ENCODE data around the gene ANG.
A peak's percentile ranks its signal among the peaks of the same experiment; 100 is the strongest.

Gene ANG

DNA sequence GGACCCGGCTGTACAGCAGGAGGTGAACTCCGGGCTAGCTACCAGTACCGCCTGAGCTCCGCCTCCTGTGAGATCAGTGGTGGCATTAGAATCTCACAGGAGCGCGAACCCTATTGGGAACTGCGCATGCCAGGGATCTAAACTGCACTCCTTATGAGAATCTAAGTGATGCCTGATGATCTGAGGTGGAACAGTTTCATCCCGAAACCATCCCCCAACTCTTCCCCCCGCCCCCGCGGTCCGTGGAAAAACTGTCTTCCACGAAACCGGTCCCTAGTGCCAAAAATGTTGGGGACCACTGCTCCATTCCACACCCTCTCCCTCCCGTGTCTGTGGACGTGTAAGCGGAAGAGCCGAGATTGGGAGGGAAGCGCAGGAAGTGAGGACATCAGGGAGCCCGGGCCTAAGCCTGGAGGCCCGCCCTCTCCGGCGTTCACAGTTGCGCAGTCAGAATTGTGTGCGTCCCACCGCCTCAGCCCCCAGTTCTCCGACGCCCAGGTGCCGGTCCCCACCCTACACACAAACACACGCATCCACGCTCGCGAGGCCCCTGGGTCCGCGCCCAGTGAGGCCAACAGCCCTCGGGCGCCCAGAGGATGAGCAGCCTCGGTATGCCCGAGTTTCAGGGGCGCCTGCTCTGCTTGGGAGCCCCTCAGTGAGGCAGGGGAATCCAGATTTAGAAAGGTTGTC lies 6.0 kb upstream of the ANG start:
- peak; percentile 94 for DNase-seq (ENCODE audit: low spot score)
- Histone ChIP-seq H3K27ac (peak overlapping the region; percentile 100), H3K4me3 (peak overlapping the region; percentile 91)
- TF ChIP-seq, protein P1, sequence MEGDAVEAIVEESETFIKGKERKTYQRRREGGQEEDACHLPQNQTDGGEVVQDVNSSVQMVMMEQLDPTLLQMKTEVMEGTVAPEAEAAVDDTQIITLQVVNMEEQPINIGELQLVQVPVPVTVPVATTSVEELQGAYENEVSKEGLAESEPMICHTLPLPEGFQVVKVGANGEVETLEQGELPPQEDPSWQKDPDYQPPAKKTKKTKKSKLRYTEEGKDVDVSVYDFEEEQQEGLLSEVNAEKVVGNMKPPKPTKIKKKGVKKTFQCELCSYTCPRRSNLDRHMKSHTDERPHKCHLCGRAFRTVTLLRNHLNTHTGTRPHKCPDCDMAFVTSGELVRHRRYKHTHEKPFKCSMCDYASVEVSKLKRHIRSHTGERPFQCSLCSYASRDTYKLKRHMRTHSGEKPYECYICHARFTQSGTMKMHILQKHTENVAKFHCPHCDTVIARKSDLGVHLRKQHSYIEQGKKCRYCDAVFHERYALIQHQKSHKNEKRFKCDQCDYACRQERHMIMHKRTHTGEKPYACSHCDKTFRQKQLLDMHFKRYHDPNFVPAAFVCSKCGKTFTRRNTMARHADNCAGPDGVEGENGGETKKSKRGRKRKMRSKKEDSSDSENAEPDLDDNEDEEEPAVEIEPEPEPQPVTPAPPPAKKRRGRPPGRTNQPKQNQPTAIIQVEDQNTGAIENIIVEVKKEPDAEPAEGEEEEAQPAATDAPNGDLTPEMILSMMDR (IDR thresholded peaks at IDR 0.05): no peak

DNA sequence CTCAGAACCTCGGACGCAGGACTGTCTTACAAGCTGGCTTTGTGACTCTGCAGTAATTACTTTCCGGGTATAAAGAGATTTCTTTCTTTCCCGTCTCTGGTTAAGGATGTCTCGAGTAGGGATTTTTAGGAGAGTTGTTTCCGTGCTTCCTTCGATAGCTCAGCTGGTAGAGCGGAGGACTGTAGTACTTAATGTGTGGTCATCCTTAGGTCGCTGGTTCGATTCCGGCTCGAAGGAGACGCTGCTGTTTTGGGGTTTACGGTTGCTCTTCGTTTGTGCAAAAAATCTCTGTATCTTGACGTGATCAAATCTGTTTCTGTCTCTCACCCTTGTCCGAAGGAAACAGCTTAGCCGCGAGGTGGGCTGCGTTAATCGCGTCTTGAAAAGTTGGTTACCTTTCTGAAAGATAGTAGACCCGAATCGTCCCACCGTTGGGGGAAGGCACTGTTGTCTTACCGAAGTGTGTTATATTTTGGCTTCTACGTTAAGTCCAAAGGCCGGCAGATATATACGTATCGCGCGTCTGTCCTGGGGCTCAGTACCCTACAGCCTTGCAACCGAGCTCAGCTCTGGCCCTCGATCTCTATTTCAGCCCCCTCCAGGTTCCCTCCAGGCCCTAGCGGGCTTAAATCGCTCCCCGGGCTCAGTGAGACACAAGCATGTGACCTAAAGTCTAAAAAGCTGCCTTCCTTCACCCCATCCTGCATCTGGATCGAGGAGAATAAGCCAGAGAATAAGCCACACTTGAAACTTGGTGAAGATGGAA lies 5.3 kb upstream of the ANG start:
- H3K27ac ChIP-seq: peak overlapping the region; percentile 100
- peak overlapping the region; percentile 91 for H3K4me3 ChIP-seq
- TF ChIP-seq, protein P1 (IDR thresholded peaks at IDR 0.05): no peak
- peak; percentile 80 for DNase-seq (ENCODE audit: low spot score)

DNA sequence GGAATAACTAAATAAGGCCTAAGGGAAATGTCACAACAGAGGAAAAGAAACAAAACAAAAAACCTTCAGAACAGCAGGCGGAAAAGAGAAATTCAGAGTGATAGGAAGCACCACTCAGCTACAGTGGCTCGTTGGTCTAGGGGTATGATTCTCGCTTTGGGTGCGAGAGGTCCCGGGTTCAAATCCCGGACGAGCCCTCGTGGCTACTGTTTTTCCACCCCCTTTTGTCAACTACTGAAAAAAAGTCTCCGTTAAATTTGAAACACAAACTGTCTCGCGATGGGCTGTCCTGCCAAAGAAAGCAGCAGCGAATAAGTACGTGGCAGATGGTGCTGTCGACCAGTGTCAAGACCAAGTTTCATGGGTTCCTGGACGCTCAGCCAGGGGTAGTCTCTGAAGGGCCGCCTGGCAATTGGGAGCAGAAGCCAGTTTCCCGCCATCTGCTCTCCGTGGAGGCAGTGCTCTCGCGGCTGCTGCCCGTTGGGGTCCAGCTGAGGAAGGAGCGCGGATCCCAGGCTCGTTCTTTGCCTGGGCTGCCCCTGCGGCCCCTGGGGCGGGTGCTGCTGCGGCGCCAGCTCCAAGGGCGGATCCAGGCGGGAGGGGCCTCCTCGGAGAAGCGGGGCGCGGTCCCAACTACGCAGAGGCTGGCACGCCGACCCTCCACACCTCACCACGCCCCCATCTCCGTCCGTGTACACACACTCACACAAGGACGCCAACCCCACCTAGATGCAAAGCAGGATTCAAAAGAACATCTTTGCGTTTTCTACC lies 4.5 kb upstream of the ANG start, which contains the start of gene RNASE4:
TSS of gene RNASE4 (plus strand) at position 670 of the 771 bp plus-strand sequence. CDS start 14,812 bp downstream, outside the sequence.
- TF ChIP-seq, protein P1 (IDR thresholded peaks at IDR 0.05): no peak
- peak within 1 kb of the TSS; percentile 100 for H3K27ac ChIP-seq
- peak; percentile 91 for DNase-seq (ENCODE audit: low spot score)
- H3K4me3 ChIP-seq: peak within 1 kb of the TSS; percentile 91

DNA sequence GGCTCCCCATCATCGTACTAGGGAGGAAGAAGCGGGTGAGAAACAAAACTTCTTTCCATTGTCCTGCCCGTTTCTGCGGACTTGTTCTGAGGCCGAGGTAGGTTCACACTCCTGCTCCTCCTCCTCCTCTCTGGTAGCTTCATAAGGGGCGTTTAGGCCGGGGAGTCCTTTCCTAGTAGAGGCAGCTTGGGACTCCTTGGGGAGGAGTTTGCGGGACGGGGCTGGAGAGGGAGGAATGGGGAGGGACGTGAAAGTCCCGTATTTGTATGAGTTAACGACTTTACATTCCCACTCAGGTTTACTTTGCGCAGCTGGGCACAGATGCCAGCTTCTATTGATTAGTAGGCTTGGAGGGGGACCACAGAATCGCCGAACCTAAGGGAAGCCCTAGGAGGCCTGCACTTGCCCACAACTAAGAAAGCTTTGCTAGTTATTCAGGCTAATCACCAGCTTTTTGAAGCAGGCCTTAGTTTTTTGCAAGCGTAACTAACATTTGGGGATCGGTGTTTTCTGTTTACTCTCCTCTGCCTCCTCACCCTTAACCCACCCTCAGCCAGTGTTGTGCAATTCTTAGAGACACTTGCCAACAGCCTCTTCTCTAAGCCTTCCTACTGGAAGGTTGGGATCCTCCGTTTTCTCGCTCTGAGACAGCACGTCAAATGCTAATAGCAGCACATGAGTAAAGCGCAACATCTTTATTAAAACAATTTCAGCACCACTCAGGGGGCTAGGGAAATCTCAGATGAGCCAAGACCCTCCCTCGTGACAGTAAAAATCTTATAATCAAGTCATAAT lies 3.7 kb upstream of the ANG start:
- no peak for DNase-seq (ENCODE audit: low spot score)
- TF ChIP-seq, protein P1 (IDR thresholded peaks at IDR 0.05): no peak
- Histone ChIP-seq H3K4me3 (peak overlapping the region; percentile 91), H3K27ac (peak overlapping the region; percentile 100)

DNA sequence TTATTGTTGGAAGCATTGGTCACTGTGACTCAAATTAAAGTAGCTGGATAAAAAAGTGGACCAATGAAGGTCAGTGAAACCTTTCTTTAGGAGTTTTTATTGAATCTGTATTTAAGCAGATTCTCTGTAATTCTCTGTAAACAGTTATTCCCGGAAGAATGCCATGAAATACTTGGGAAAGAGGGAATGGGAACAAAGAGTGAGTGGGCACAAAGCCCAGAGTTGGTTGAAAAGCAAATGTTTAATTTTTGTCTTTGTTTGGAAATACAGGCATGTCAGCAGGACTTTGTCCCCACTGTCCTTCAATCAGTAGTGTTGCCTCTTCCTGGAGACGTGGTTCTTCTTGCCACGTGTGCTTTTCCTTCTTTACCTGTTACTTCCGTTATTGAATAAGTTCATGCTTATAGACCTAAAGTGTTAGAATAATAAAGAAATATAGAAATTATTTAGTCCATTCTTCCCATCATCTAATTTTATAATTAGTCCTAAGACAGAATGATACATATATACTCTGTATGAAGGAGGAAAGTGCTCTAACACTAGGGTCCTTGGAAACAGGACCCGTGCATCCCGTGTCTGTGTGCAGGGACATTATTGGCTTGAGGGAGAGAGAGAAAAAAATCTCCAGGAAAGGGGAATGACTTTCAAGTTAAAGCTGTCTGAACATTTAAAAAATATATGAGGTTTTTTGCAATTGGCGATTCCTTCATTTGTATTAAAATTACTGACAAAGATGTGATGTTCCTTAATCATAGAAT lies 2.0 kb upstream of the ANG start:
- TF ChIP-seq, protein P1 (IDR thresholded peaks at IDR 0.05): no peak
- H3K4me3 ChIP-seq: peak overlapping the region; percentile 91
- no peak for DNase-seq (ENCODE audit: low spot score)
- peak overlapping the region; percentile 9 to 12 for H3K27ac ChIP-seq

All from coronary artery (tissue), 2 donors.